ENCODE results near the gene RDH5.

Gene RDH5

DNA sequence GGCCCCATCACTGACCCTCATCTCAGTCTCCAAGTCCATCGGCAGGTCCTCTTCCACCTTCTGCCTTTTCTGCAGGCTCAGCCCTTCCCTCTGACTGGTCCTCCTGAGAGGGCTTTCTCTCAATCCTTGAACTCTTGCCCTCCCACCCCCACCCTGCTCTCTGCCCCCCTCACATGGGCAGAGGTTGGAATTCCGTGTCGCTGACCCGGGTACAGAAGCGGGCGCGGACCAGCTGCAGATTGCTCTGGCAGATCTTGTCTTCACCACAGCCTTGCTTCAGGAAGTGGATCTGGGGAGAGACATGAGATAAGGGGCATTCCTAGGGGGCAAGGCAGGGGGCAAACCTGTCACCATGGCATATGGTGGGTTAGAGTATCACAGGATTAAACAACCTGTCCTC, 24.8 kb upstream of the RDH5 start:
- Histone ChIP-seq H3K4me1 (ENCODE audit: control insufficient read depth in 1 of 2, insufficient read depth in 2 of 2, low read length in 2 of 2) (peaks cover 5 to 7% of the 10 kb centered on the region in 2 donors), H3K9ac (ENCODE audit: low read depth in 1 of 2, low read length in 2 of 2) (no peak overlapping the region), H3K27ac (ENCODE audit: low read depth, low read length) (no peak overlapping the region), H3K36me3 (ENCODE audit: control insufficient read depth in 1 of 2, insufficient read depth in 2 of 2, low read length in 2 of 2) (peaks cover 0 to 6% of the 10 kb centered on the region in 2 donors), H3K9me3 (ENCODE audit: control insufficient read depth in 1 of 2, low read length in 2 of 2) (no peaks in the 10 kb centered on the region), H3K4me3 (ENCODE audit: low read depth in 1 of 2, low read length in 2 of 2) (no peak overlapping the region), H3K27me3 (ENCODE audit: control insufficient read depth in 1 of 2, insufficient read depth in 2 of 2, low read length in 2 of 2) (no peaks in the 10 kb centered on the region)

- H3K27me3 ChIP-seq (ENCODE audit: control insufficient read depth in 1 of 2, insufficient read depth in 2 of 2, low read length in 2 of 2): no peaks in the 10 kb centered on the region
- H3K4me3 ChIP-seq (ENCODE audit: low read depth in 1 of 2, low read length in 2 of 2): no peak overlapping the region
- H3K27ac ChIP-seq (ENCODE audit: low read depth, low read length): no peak overlapping the region
- H3K36me3 ChIP-seq (ENCODE audit: control insufficient read depth in 1 of 2, insufficient read depth in 2 of 2, low read length in 2 of 2): peaks cover 0 to 6% of the 10 kb centered on the region in 2 donors
- peaks cover 5 to 7% of the 10 kb centered on the region in 2 donors for H3K4me1 ChIP-seq (ENCODE audit: control insufficient read depth in 1 of 2, insufficient read depth in 2 of 2, low read length in 2 of 2)
- no peaks in the 10 kb centered on the region for H3K9me3 ChIP-seq (ENCODE audit: control insufficient read depth in 1 of 2, low read length in 2 of 2)
- H3K9ac ChIP-seq (ENCODE audit: low read depth in 1 of 2, low read length in 2 of 2): no peak overlapping the region
Measured at GRCh38 chr12:55696141-55696540, 24.1 kb upstream of the RDH5 start.

DNA sequence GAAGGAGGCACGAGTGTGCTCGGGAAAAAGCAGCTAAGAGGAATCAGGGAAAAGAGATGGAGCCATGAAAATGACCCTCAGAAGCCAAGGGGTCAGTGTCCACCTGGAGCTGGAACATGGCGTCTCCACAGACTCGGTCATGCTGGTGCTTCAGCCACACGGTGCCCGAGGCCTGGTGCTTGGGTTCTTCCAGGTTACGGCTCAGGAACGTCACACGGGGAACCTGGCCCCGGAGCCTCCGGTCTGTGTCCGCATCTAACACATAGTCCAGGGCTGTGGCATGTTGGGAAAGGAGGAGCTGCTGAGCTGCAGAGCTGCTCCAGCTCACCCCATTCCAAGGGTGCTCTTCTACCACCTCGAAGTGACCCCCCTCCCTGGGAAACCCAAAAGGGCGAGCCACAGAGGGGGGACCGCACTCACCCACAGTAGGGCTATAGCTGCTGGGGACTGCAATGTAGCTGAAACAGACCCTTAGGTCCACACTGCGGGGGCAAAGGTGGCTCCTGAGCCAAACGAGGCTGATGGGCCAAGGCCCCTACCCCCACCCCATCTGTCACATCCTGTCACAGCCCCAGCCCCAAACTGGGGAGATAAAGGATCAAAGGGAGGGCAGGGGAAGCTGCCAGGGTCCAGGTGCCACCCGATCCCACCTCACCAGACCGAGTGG, 23.3 kb upstream of the RDH5 start:
- peaks cover 5 to 7% of the 10 kb centered on the region in 2 donors for H3K4me1 ChIP-seq (ENCODE audit: control insufficient read depth in 1 of 2, insufficient read depth in 2 of 2, low read length in 2 of 2)
- H3K27me3 ChIP-seq (ENCODE audit: control insufficient read depth in 1 of 2, insufficient read depth in 2 of 2, low read length in 2 of 2): no peaks in the 10 kb centered on the region
- no peaks in the 10 kb centered on the region for H3K9me3 ChIP-seq (ENCODE audit: control insufficient read depth in 1 of 2, low read length in 2 of 2)
- no peak overlapping the region for H3K27ac ChIP-seq (ENCODE audit: low read depth, low read length)
- no peak overlapping the region for H3K4me3 ChIP-seq (ENCODE audit: low read depth in 1 of 2, low read length in 2 of 2)
- no peak overlapping the region for H3K9ac ChIP-seq (ENCODE audit: low read depth in 1 of 2, low read length in 2 of 2)
- peaks cover 0 to 6% of the 10 kb centered on the region in 2 donors for H3K36me3 ChIP-seq (ENCODE audit: control insufficient read depth in 1 of 2, insufficient read depth in 2 of 2, low read length in 2 of 2)

DNA sequence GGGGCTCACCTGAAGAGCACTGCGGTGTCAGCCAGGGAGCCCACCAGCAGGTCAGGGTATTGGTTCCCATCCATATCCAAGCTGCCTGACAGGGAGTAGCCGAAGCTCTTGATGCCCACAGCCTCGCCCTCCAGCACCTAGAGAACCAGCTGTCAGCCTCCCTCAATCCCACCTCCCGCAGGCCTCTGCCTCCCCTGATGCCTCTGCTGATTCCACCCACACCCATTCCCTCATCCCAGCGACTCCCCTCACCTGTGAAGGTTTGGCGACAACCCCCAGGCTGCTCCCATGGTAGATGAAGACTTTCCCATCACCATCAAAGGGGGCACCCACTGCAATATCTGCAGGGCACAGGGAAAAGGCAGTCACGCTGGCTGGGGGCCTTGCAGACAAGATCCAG, 22.5 kb upstream of the RDH5 start:
- Histone ChIP-seq H3K27me3 (ENCODE audit: control insufficient read depth in 1 of 2, insufficient read depth in 2 of 2, low read length in 2 of 2) (no peaks in the 10 kb centered on the region), H3K4me3 (ENCODE audit: low read depth in 1 of 2, low read length in 2 of 2) (no peak overlapping the region), H3K36me3 (ENCODE audit: control insufficient read depth in 1 of 2, insufficient read depth in 2 of 2, low read length in 2 of 2) (peaks cover 0 to 3% of the 10 kb centered on the region in 2 donors), H3K4me1 (ENCODE audit: control insufficient read depth in 1 of 2, insufficient read depth in 2 of 2, low read length in 2 of 2) (peaks cover 5 to 7% of the 10 kb centered on the region in 2 donors), H3K9me3 (ENCODE audit: control insufficient read depth in 1 of 2, low read length in 2 of 2) (no peaks in the 10 kb centered on the region), H3K9ac (ENCODE audit: low read depth in 1 of 2, low read length in 2 of 2) (no peak overlapping the region), H3K27ac (ENCODE audit: low read depth, low read length) (no peak overlapping the region)

- H3K36me3 ChIP-seq (ENCODE audit: control insufficient read depth in 1 of 2, insufficient read depth in 2 of 2, low read length in 2 of 2): no peaks in the 10 kb centered on the region
- no peaks in the 10 kb centered on the region for H3K27me3 ChIP-seq (ENCODE audit: control insufficient read depth in 1 of 2, insufficient read depth in 2 of 2, low read length in 2 of 2)
- peaks cover 5 to 7% of the 10 kb centered on the region in 2 donors for H3K4me1 ChIP-seq (ENCODE audit: control insufficient read depth in 1 of 2, insufficient read depth in 2 of 2, low read length in 2 of 2)
- H3K9ac ChIP-seq (ENCODE audit: low read depth in 1 of 2, low read length in 2 of 2): no peak overlapping the region
- no peaks in the 10 kb centered on the region for H3K9me3 ChIP-seq (ENCODE audit: control insufficient read depth in 1 of 2, low read length in 2 of 2)
- no peak overlapping the region for H3K27ac ChIP-seq (ENCODE audit: low read depth, low read length)
- no peak overlapping the region for H3K4me3 ChIP-seq (ENCODE audit: low read depth in 1 of 2, low read length in 2 of 2)
Measured at GRCh38 chr12:55698241-55698955, 21.8 kb upstream of the RDH5 start.

- H3K9ac ChIP-seq (ENCODE audit: low read depth in 1 of 2, low read length in 2 of 2): no peak overlapping the region
- peaks cover 7 to 10% of the 10 kb centered on the region in 2 donors for H3K4me1 ChIP-seq (ENCODE audit: control insufficient read depth in 1 of 2, insufficient read depth in 2 of 2, low read length in 2 of 2)
- H3K36me3 ChIP-seq (ENCODE audit: control insufficient read depth in 1 of 2, insufficient read depth in 2 of 2, low read length in 2 of 2): no peaks in the 10 kb centered on the region
- H3K9me3 ChIP-seq (ENCODE audit: control insufficient read depth in 1 of 2, low read length in 2 of 2): no peaks in the 10 kb centered on the region
- no peak overlapping the region for H3K4me3 ChIP-seq (ENCODE audit: low read depth in 1 of 2, low read length in 2 of 2)
- no peak overlapping the region for H3K27ac ChIP-seq (ENCODE audit: low read depth, low read length)
- no peaks in the 10 kb centered on the region for H3K27me3 ChIP-seq (ENCODE audit: control insufficient read depth in 1 of 2, insufficient read depth in 2 of 2, low read length in 2 of 2)
Measured at GRCh38 chr12:55698965-55699364, 21.2 kb upstream of the RDH5 start.

- no peak overlapping the region for H3K9ac ChIP-seq (ENCODE audit: low read depth in 1 of 2, low read length in 2 of 2)
- no peak overlapping the region for H3K4me3 ChIP-seq (ENCODE audit: low read depth in 1 of 2, low read length in 2 of 2)
- no peaks in the 10 kb centered on the region for H3K9me3 ChIP-seq (ENCODE audit: control insufficient read depth in 1 of 2, low read length in 2 of 2)
- peaks cover 7 to 10% of the 10 kb centered on the region in 2 donors for H3K4me1 ChIP-seq (ENCODE audit: control insufficient read depth in 1 of 2, insufficient read depth in 2 of 2, low read length in 2 of 2)
- H3K27ac ChIP-seq (ENCODE audit: low read depth, low read length): no peak overlapping the region
- H3K36me3 ChIP-seq (ENCODE audit: control insufficient read depth in 1 of 2, insufficient read depth in 2 of 2, low read length in 2 of 2): no peaks in the 10 kb centered on the region
- H3K27me3 ChIP-seq (ENCODE audit: control insufficient read depth in 1 of 2, insufficient read depth in 2 of 2, low read length in 2 of 2): no peaks in the 10 kb centered on the region
Measured at GRCh38 chr12:55699471-55700055, 20.6 kb upstream of the RDH5 start.

DNA sequence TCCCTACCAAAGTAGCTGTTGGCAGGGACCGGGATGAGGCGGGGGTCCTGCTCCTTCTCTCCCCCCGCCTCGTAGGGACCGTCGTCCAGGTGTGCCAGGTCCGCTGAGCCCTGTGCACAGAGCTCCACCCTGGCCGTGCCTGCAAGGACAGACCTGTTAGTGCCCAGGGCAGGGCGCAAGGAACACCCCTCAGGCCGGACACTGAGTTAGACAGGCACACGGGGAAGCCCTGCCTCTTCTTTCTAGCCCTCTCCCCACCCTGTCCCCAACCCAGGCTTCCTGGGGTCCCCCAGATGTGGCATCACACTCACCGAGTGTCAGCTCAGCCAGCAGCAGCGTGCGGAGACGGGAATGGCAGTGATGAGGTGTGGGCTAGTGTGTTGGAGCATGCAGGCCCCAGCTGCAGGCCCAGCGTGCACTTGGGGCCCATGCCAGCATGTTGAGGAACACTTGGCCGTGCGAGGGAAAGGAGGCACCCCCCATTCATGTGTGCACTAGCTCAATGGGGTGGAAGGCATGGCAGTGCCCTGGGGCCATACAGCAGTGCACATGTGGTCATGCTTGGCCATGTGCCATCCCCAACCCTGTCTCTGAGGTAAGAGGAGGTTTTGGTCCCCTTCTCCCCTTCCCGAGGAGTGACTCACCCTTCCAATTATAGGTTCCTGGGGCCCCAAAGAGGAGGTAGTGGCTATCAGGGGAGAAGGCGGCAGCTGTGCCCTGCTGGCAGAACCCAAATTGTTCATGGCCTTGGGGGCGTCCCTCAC, 19.8 kb upstream of the RDH5 start:
- no peak overlapping the region for H3K9ac ChIP-seq (ENCODE audit: low read depth in 1 of 2, low read length in 2 of 2)
- H3K4me1 ChIP-seq (ENCODE audit: control insufficient read depth in 1 of 2, insufficient read depth in 2 of 2, low read length in 2 of 2): peaks cover 10 to 11% of the 10 kb centered on the region in 2 donors
- no peak overlapping the region for H3K27ac ChIP-seq (ENCODE audit: low read depth, low read length)
- H3K27me3 ChIP-seq (ENCODE audit: control insufficient read depth in 1 of 2, insufficient read depth in 2 of 2, low read length in 2 of 2): no peaks in the 10 kb centered on the region
- no peaks in the 10 kb centered on the region for H3K36me3 ChIP-seq (ENCODE audit: control insufficient read depth in 1 of 2, insufficient read depth in 2 of 2, low read length in 2 of 2)
- H3K9me3 ChIP-seq (ENCODE audit: control insufficient read depth in 1 of 2, low read length in 2 of 2): no peaks in the 10 kb centered on the region
- no peak overlapping the region for H3K4me3 ChIP-seq (ENCODE audit: low read depth in 1 of 2, low read length in 2 of 2)

DNA sequence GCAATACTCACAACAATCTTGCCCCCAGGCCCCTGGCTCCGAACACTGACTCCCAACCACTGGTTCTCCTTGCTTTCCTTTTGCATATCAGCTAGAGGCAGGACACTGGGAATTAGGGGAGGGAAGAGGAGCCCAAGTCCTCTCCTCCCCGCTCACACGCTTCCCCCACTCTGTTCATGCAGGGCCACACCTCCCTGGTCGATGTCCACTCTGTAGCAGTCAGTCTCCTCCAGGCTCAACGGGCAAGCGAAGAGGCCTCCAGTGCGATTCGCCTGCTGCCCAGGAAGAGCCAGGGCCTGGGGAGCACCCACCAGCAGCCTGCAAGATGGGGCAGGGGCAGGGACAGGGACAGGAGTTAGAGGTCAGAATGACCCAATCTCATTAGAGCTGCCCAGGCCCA, 17.3 kb upstream of the RDH5 start:
- H3K36me3 ChIP-seq (ENCODE audit: control insufficient read depth in 1 of 2, insufficient read depth in 2 of 2, low read length in 2 of 2): no peaks in the 10 kb centered on the region
- no peaks in the 10 kb centered on the region for H3K9me3 ChIP-seq (ENCODE audit: control insufficient read depth in 1 of 2, low read length in 2 of 2)
- no peak overlapping the region for H3K27ac ChIP-seq (ENCODE audit: low read depth, low read length)
- peaks cover 15 to 30% of the 10 kb centered on the region in 2 donors for H3K4me1 ChIP-seq (ENCODE audit: control insufficient read depth in 1 of 2, insufficient read depth in 2 of 2, low read length in 2 of 2)
- H3K4me3 ChIP-seq (ENCODE audit: low read depth in 1 of 2, low read length in 2 of 2): no peak overlapping the region
- H3K27me3 ChIP-seq (ENCODE audit: control insufficient read depth in 1 of 2, insufficient read depth in 2 of 2, low read length in 2 of 2): peaks cover 0 to 6% of the 10 kb centered on the region in 2 donors
- H3K9ac ChIP-seq (ENCODE audit: low read depth in 1 of 2, low read length in 2 of 2): no peak overlapping the region

- no peaks in the 10 kb centered on the region for H3K36me3 ChIP-seq (ENCODE audit: control insufficient read depth in 1 of 2, insufficient read depth in 2 of 2, low read length in 2 of 2)
- no peak overlapping the region for H3K4me3 ChIP-seq (ENCODE audit: low read depth in 1 of 2, low read length in 2 of 2)
- H3K9ac ChIP-seq (ENCODE audit: low read depth in 1 of 2, low read length in 2 of 2): no peak overlapping the region
- H3K27me3 ChIP-seq (ENCODE audit: control insufficient read depth in 1 of 2, insufficient read depth in 2 of 2, low read length in 2 of 2): peaks cover 0 to 9% of the 10 kb centered on the region in 2 donors
- no peaks in the 10 kb centered on the region for H3K9me3 ChIP-seq (ENCODE audit: control insufficient read depth in 1 of 2, low read length in 2 of 2)
- H3K27ac ChIP-seq (ENCODE audit: low read depth, low read length): no peak overlapping the region
- H3K4me1 ChIP-seq (ENCODE audit: control insufficient read depth in 1 of 2, insufficient read depth in 2 of 2, low read length in 2 of 2): peaks cover 17 to 33% of the 10 kb centered on the region in 2 donors
Measured at GRCh38 chr12:55703288-55703687, 16.9 kb upstream of the RDH5 start.
